ENCODE data around the gene DTNA. TPM values are rescaled to one million over a fixed set of nuclear protein-coding genes. Genes with fewer than 3 reads are reported as not detected.

DTNA gene
- total and polyA plus RNA-seq, 9 donors = 58.1 to 84.2 (median 71.5) TPM

- no CpG with 5 or more reads among the region's 6 CpGs for WGBS (ENCODE audit: insufficient coverage)
- no peaks in the 10 kb centered on the region for H3K4me1 ChIP-seq (ENCODE audit: control insufficient read depth, insufficient read depth, low read length)
- no peaks in the 10 kb centered on the region for H3K9me3 ChIP-seq (replicated peaks; ENCODE audit: control insufficient read depth, low read depth, low read length)
- DNase-seq = no peak
- no peak overlapping the region for H3K4me3 ChIP-seq (ENCODE audit: low read length)
- no peak overlapping the region for H3K27ac ChIP-seq (ENCODE audit: low read length)
- H3K36me3 ChIP-seq (ENCODE audit: control insufficient read depth, insufficient read depth, low read length) = peaks cover 16% of the 10 kb centered on the region
- no peaks in the 10 kb centered on the region for H3K27me3 ChIP-seq (ENCODE audit: control insufficient read depth, insufficient read depth, low read length)
Measured at GRCh38 chr18:34816183-34816582, 106.1 kb downstream of the DTNA start.

GRCh38 chr18:34817636-34818035, 107.5 kb downstream of the DTNA start:
- no CpG with 5 or more reads among the region's 2 CpGs for WGBS (ENCODE audit: insufficient coverage)
- no peaks in the 10 kb centered on the region for H3K9me3 ChIP-seq (replicated peaks; ENCODE audit: control insufficient read depth, low read depth, low read length)
- no peak overlapping the region for H3K27ac ChIP-seq (ENCODE audit: low read length)
- no peaks in the 10 kb centered on the region for H3K27me3 ChIP-seq (ENCODE audit: control insufficient read depth, insufficient read depth, low read length)
- peaks cover 15% of the 10 kb centered on the region for H3K36me3 ChIP-seq (ENCODE audit: control insufficient read depth, insufficient read depth, low read length)
- DNase-seq = no peak
- H3K4me3 ChIP-seq (ENCODE audit: low read length) = no peak overlapping the region
- peaks cover 5% of the 10 kb centered on the region for H3K4me1 ChIP-seq (ENCODE audit: control insufficient read depth, insufficient read depth, low read length)

- peaks cover 5% of the 10 kb centered on the region for H3K4me1 ChIP-seq (ENCODE audit: control insufficient read depth, insufficient read depth, low read length)
- H3K4me3 ChIP-seq (ENCODE audit: low read length) = no peak overlapping the region
- no peak for DNase-seq
- 76% methylated on average over 4 of the region's 5 CpGs for WGBS (ENCODE audit: insufficient coverage)
- H3K9me3 ChIP-seq (replicated peaks; ENCODE audit: control insufficient read depth, low read depth, low read length) = no peaks in the 10 kb centered on the region
- H3K36me3 ChIP-seq (ENCODE audit: control insufficient read depth, insufficient read depth, low read length) = peaks cover 10% of the 10 kb centered on the region
- H3K27ac ChIP-seq (ENCODE audit: low read length) = no peak overlapping the region
- no peaks in the 10 kb centered on the region for H3K27me3 ChIP-seq (ENCODE audit: control insufficient read depth, insufficient read depth, low read length)
Measured at GRCh38 chr18:34818064-34818463, 108.0 kb downstream of the DTNA start.

GRCh38 chr18:34820360-34821065, 110.4 kb downstream of the DTNA start:
- peaks cover 5% of the 10 kb centered on the region for H3K4me1 ChIP-seq (ENCODE audit: control insufficient read depth, insufficient read depth, low read length)

GRCh38 chr18:34821669-34822210, 111.6 kb downstream of the DTNA start:
- DNase-seq = no peak
- Histone ChIP-seq H3K27ac (ENCODE audit: low read length) (no peak overlapping the region), H3K4me3 (ENCODE audit: low read length) (no peak overlapping the region), H3K27me3 (ENCODE audit: control insufficient read depth, insufficient read depth, low read length) (no peaks in the 10 kb centered on the region), H3K36me3 (ENCODE audit: control insufficient read depth, insufficient read depth, low read length) (peaks cover 9% of the 10 kb centered on the region), H3K4me1 (ENCODE audit: control insufficient read depth, insufficient read depth, low read length) (peaks cover 5% of the 10 kb centered on the region), H3K9me3 (replicated peaks; ENCODE audit: control insufficient read depth, low read depth, low read length) (no peaks in the 10 kb centered on the region)
- 68% methylated on average over 3 of the region's 6 CpGs for WGBS (ENCODE audit: insufficient coverage)

More at GRCh38 chr18:34820360-34821065, 110.4 kb downstream of the DTNA start:
- no peaks in the 10 kb centered on the region for H3K27me3 ChIP-seq (ENCODE audit: control insufficient read depth, insufficient read depth, low read length)
- no peak overlapping the region for H3K27ac ChIP-seq (ENCODE audit: low read length)
- H3K4me3 ChIP-seq (ENCODE audit: low read length) = no peak overlapping the region
- WGBS (ENCODE audit: insufficient coverage) = 42% methylated on average over 3 of the region's 7 CpGs
- H3K36me3 ChIP-seq (ENCODE audit: control insufficient read depth, insufficient read depth, low read length) = peaks cover 9% of the 10 kb centered on the region
- H3K9me3 ChIP-seq (replicated peaks; ENCODE audit: control insufficient read depth, low read depth, low read length) = no peaks in the 10 kb centered on the region
- DNase-seq = no peak

- DNase-seq = no peak
- no CpG with 5 or more reads among the region's 2 CpGs for WGBS (ENCODE audit: insufficient coverage)
- no peak overlapping the region for H3K27ac ChIP-seq (ENCODE audit: low read length)
- no peak overlapping the region for H3K4me3 ChIP-seq (ENCODE audit: low read length)
- no peaks in the 10 kb centered on the region for H3K4me1 ChIP-seq (ENCODE audit: control insufficient read depth, insufficient read depth, low read length)
- no peaks in the 10 kb centered on the region for H3K9me3 ChIP-seq (replicated peaks; ENCODE audit: control insufficient read depth, low read depth, low read length)
- no peaks in the 10 kb centered on the region for H3K27me3 ChIP-seq (ENCODE audit: control insufficient read depth, insufficient read depth, low read length)
- H3K36me3 ChIP-seq (ENCODE audit: control insufficient read depth, insufficient read depth, low read length) = peaks cover 9% of the 10 kb centered on the region
Measured at GRCh38 chr18:34828093-34828492, 118.0 kb downstream of the DTNA start.

GRCh38 chr18:34834897-34835296, 124.8 kb downstream of the DTNA start:
- no CpG with 5 or more reads among the region's 2 CpGs for whole genome bisulfite sequencing (ENCODE audit: insufficient coverage)
- H3K4me1 ChIP-seq (ENCODE audit: control insufficient read depth, insufficient read depth, low read length) = peaks cover 2% of the 10 kb centered on the region
- H3K36me3 ChIP-seq (ENCODE audit: control insufficient read depth, insufficient read depth, low read length) = peaks cover 2% of the 10 kb centered on the region
- no peaks in the 10 kb centered on the region for H3K27me3 ChIP-seq (ENCODE audit: control insufficient read depth, insufficient read depth, low read length)
- no peaks in the 10 kb centered on the region for H3K9me3 ChIP-seq (replicated peaks; ENCODE audit: control insufficient read depth, low read depth, low read length)
- DNase-seq = peak; percentile 85
- no peak overlapping the region for H3K4me3 ChIP-seq (ENCODE audit: low read length)
- H3K27ac ChIP-seq (ENCODE audit: low read length) = peak overlapping the region; percentile 45

- peaks cover under 1% of the 10 kb centered on the region for H3K36me3 ChIP-seq (ENCODE audit: control insufficient read depth, insufficient read depth, low read length)
- H3K4me1 ChIP-seq (ENCODE audit: control insufficient read depth, insufficient read depth, low read length) = peaks cover 2% of the 10 kb centered on the region
- WGBS (ENCODE audit: insufficient coverage) = no CpG with 5 or more reads among the region's 3 CpGs
- no peaks in the 10 kb centered on the region for H3K27me3 ChIP-seq (ENCODE audit: control insufficient read depth, insufficient read depth, low read length)
- H3K27ac ChIP-seq (ENCODE audit: low read length) = peak overlapping the region; percentile 22
- H3K4me3 ChIP-seq (ENCODE audit: low read length) = no peak overlapping the region
- no peaks in the 10 kb centered on the region for H3K9me3 ChIP-seq (replicated peaks; ENCODE audit: control insufficient read depth, low read depth, low read length)
- DNase-seq = no peak
Measured at GRCh38 chr18:34835466-34835865, 125.4 kb downstream of the DTNA start.

- Histone ChIP-seq H3K27ac (ENCODE audit: low read length) (peak overlapping the region; percentile 75), H3K9me3 (replicated peaks; ENCODE audit: control insufficient read depth, low read depth, low read length) (no peaks in the 10 kb centered on the region), H3K4me1 (ENCODE audit: control insufficient read depth, insufficient read depth, low read length) (peaks cover 2% of the 10 kb centered on the region), H3K27me3 (ENCODE audit: control insufficient read depth, insufficient read depth, low read length) (no peaks in the 10 kb centered on the region), H3K4me3 (ENCODE audit: low read length) (no peak overlapping the region), H3K36me3 (ENCODE audit: control insufficient read depth, insufficient read depth, low read length) (no peaks in the 10 kb centered on the region)
- WGBS (ENCODE audit: insufficient coverage) = 0% methylated on average over 1 of the region's 3 CpGs
- DNase-seq = peak; percentile 91
Measured at GRCh38 chr18:34837769-34838272, 127.7 kb downstream of the DTNA start.

GRCh38 chr18:34838669-34839068, 128.6 kb downstream of the DTNA start:
- Histone ChIP-seq H3K9me3 (replicated peaks; ENCODE audit: control insufficient read depth, low read depth, low read length) (peaks cover 3% of the 10 kb centered on the region), H3K27ac (ENCODE audit: low read length) (peak overlapping the region; percentile 60), H3K36me3 (ENCODE audit: control insufficient read depth, insufficient read depth, low read length) (no peaks in the 10 kb centered on the region), H3K4me3 (ENCODE audit: low read length) (no peak overlapping the region), H3K4me1 (ENCODE audit: control insufficient read depth, insufficient read depth, low read length) (peaks cover 2% of the 10 kb centered on the region), H3K27me3 (ENCODE audit: control insufficient read depth, insufficient read depth, low read length) (no peaks in the 10 kb centered on the region)
- WGBS (ENCODE audit: insufficient coverage) = 83% methylated on average over 3 of the region's 5 CpGs
- DNase-seq = no peak

Data from muscle of leg (tissue), 11 donors.